ENCODE data around the gene NPTX2. TPM values are rescaled to one million over a fixed set of nuclear protein-coding genes. Genes with fewer than 3 reads are reported as not detected.

The NPTX2 gene
- total RNA-seq, 2 donors from 2014 or later: 5.2 to 144 TPM

GRCh38 chr7:98617960-98618418, 904 bp downstream of the NPTX2 start:
- H3K4me3 ChIP-seq: peak overlapping the region; percentile 23 to 28
- no peak for TF ChIP-seq CTCF (IDR thresholded peaks at IDR 0.05)
- TF ChIP-seq POLR2AphosphoS5 (IDR thresholded peaks at IDR 0.05): no peak
- TF ChIP-seq POLR2A (IDR thresholded peaks at IDR 0.05): no peak
- H3K27ac ChIP-seq: no peak overlapping the region
- H3K9me3 ChIP-seq: no peaks in the 10 kb centered on the region
- 1% methylated on average over 40 of the region's 40 CpGs for WGBS
- H3K27me3 ChIP-seq (replicated peaks; ENCODE audit: insufficient read depth): no peaks in the 10 kb centered on the region
- intact Hi-C loops (cut with DNase I): no loop called here
- DNase-seq (ENCODE audit: low spot score): no peak
- H3K36me3 ChIP-seq: no peaks in the 10 kb centered on the region
- H3K4me1 ChIP-seq (replicated peaks): peaks cover 3% of the 10 kb centered on the region

GRCh38 chr7:98618786-98619185, 1.7 kb downstream of the NPTX2 start:
- Histone ChIP-seq H3K27ac (no peak overlapping the region), H3K9me3 (no peaks in the 10 kb centered on the region), H3K4me3 (no peak overlapping the region), H3K27me3 (replicated peaks; ENCODE audit: insufficient read depth) (no peaks in the 10 kb centered on the region), H3K4me1 (replicated peaks) (peaks cover 3% of the 10 kb centered on the region), H3K36me3 (no peaks in the 10 kb centered on the region)
- 2% methylated on average over 2 of the region's 2 CpGs for WGBS
- no peak for DNase-seq (ENCODE audit: low spot score)
- no peak for TF ChIP-seq POLR2AphosphoS5 (IDR thresholded peaks at IDR 0.05)
- no peak for TF ChIP-seq CTCF (IDR thresholded peaks at IDR 0.05)
- no peak for TF ChIP-seq POLR2A (IDR thresholded peaks at IDR 0.05)
- intact Hi-C loops (cut with DNase I): no loop called here

GRCh38 chr7:98619450-98620321, 2.6 kb downstream of the NPTX2 start:
- no peak overlapping the region for H3K4me3 ChIP-seq
- H3K4me1 ChIP-seq (replicated peaks): peaks cover 3% of the 10 kb centered on the region
- WGBS: 24% methylated on average over 24 of the region's 27 CpGs
- H3K27me3 ChIP-seq (replicated peaks; ENCODE audit: insufficient read depth): no peaks in the 10 kb centered on the region
- H3K27ac ChIP-seq: no peak overlapping the region
- TF ChIP-seq POLR2A (IDR thresholded peaks at IDR 0.05) (no peak), CTCF (IDR thresholded peaks at IDR 0.05) (no peak), POLR2AphosphoS5 (IDR thresholded peaks at IDR 0.05) (no peak)
- no peaks in the 10 kb centered on the region for H3K36me3 ChIP-seq
- DNase-seq (ENCODE audit: low spot score): no peak
- no peaks in the 10 kb centered on the region for H3K9me3 ChIP-seq
- intact Hi-C loops (cut with DNase I): no loop called here

- intact Hi-C loops (cut with DNase I): no loop called here
- no peak overlapping the region for H3K4me3 ChIP-seq
- WGBS: 63% methylated on average over 13 of the region's 13 CpGs
- peaks cover 3% of the 10 kb centered on the region for H3K4me1 ChIP-seq (replicated peaks)
- no peaks in the 10 kb centered on the region for H3K27me3 ChIP-seq (replicated peaks; ENCODE audit: insufficient read depth)
- TF ChIP-seq CTCF (IDR thresholded peaks at IDR 0.05): no peak
- no peak for TF ChIP-seq POLR2A (IDR thresholded peaks at IDR 0.05)
- TF ChIP-seq POLR2AphosphoS5 (IDR thresholded peaks at IDR 0.05): no peak
- H3K27ac ChIP-seq: no peak overlapping the region
- DNase-seq (ENCODE audit: low spot score): no peak
- H3K36me3 ChIP-seq: no peaks in the 10 kb centered on the region
- no peaks in the 10 kb centered on the region for H3K9me3 ChIP-seq
Measured at GRCh38 chr7:98621573-98622482, 4.7 kb downstream of the NPTX2 start.
